WTC11 (cell line): Measurements from ENCODE around the gene ADAMTS8. TPM values are rescaled to one million over a fixed set of nuclear protein-coding genes. Genes with fewer than 3 reads are reported as not detected.
A peak's percentile ranks its signal among the peaks of the same experiment; 100 is the strongest.

Experiments
- ARID4B ChIP-seq: sonication (generic); formaldehyde crosslinking; IDR thresholded peaks from 2 replicates; pipeline ENCODE4 v1.8.0; 2023; ENCODE audit warnings: missing genetic modification reagents, mild to moderate bottlenecking, borderline replicate concordance
- CDX4 ChIP-seq: fragments of 250-450 bp; sonication (Bioruptor Pico); IDR thresholded peaks from 2 replicates; pipeline ENCODE4 v1.9.0; 2021; ENCODE audit warnings: moderate library complexity, mild to moderate bottlenecking, inconsistent platforms, borderline replicate concordance
- CTCF ChIP-seq: fragments of 200-600 bp; IDR thresholded peaks from 2 replicates; pipeline ENCODE4 v1.8.0; 2022; ENCODE audit warnings: antibody characterized with exemption
- ELF4 ChIP-seq: sonication (generic); formaldehyde crosslinking; IDR thresholded peaks from 2 replicates; pipeline ENCODE4 v1.8.1; 2022; ENCODE audit warnings: low read depth, mild to moderate bottlenecking, moderate library complexity, missing genetic modification reagents
- ERG ChIP-seq: fragments of 250-450 bp; sonication (Bioruptor Pico); IDR thresholded peaks from 2 replicates; pipeline ENCODE4 v1.8.0; 2021; ENCODE audit warnings: mild to moderate bottlenecking
- ETV6 ChIP-seq: sonication (generic); formaldehyde crosslinking; IDR thresholded peaks from 2 replicates; pipeline ENCODE4 v1.8.1; 2022; ENCODE audit warnings: mild to moderate bottlenecking, missing genetic modification reagents
- FOXJ3 ChIP-seq: sonication (generic); formaldehyde crosslinking; IDR thresholded peaks from 2 replicates; pipeline ENCODE4 v1.9.0; 2021; ENCODE audit warnings: missing genetic modification reagents, mild to moderate bottlenecking, borderline replicate concordance
- GABPB1 ChIP-seq: sonication (generic); formaldehyde crosslinking; IDR thresholded peaks from 2 replicates; pipeline ENCODE4 v1.8.1; 2023; ENCODE audit warnings: mild to moderate bottlenecking, missing genetic modification reagents
- NFE2L1 ChIP-seq: sonication (generic); formaldehyde crosslinking; IDR thresholded peaks from 2 replicates; pipeline ENCODE4 v1.8.1; 2023; ENCODE audit warnings: missing genetic modification reagents
- PRDM15 ChIP-seq: sonication (generic); formaldehyde crosslinking; IDR thresholded peaks from 2 replicates; pipeline ENCODE4 v1.8.0; 2022; ENCODE audit warnings: missing genetic modification reagents
- PREB ChIP-seq: sonication (generic); formaldehyde crosslinking; IDR thresholded peaks from 2 replicates; pipeline ENCODE4 v1.8.1; 2022; ENCODE audit warnings: mild to moderate bottlenecking, missing genetic modification reagents, moderate library complexity, borderline replicate concordance
- SMAD4 ChIP-seq: sonication (generic); formaldehyde crosslinking; IDR thresholded peaks from 2 replicates; pipeline ENCODE4 v1.8.0; 2022; ENCODE audit warnings: mild to moderate bottlenecking, missing genetic modification reagents
- SOX15 ChIP-seq: fragments of 250-450 bp; sonication (Bioruptor Pico); IDR thresholded peaks from 2 replicates; pipeline ENCODE4 v1.9.0; 2021; ENCODE audit warnings: mild to moderate bottlenecking
- ZNF263 ChIP-seq: sonication (generic); formaldehyde crosslinking; IDR thresholded peaks from 2 replicates; pipeline ENCODE4 v1.8.1; 2022; ENCODE audit warnings: low read depth, mild to moderate bottlenecking, moderate library complexity, missing genetic modification reagents
- ZNF317 ChIP-seq: sonication (generic); formaldehyde crosslinking; IDR thresholded peaks from 2 replicates; pipeline ENCODE4 v1.8.1; 2023; ENCODE audit warnings: low read depth, mild to moderate bottlenecking, moderate library complexity, missing genetic modification reagents, borderline replicate concordance
- ZNF425 ChIP-seq: fragments of 250-450 bp; sonication (Bioruptor Pico); conservative IDR thresholded peaks from 2 replicates; pipeline ENCODE4 v1.9.0; 2021; ENCODE audit warnings: mild to moderate bottlenecking
- ZNF532 ChIP-seq: fragments of 250-450 bp; sonication (Bioruptor Pico); IDR thresholded peaks from 2 replicates; pipeline ENCODE4 v1.9.0; 2021; ENCODE audit warnings: mild to moderate bottlenecking, borderline replicate concordance
- total RNA-seq: library from RNA; stranded (reverse); gene quantifications from 3 replicates; pipeline ENCODE4 v1.2.3, GENCODE V29; 2021

ADAMTS8 gene
- total RNA-seq, 1 experiment from 2014 or later: 9.9 TPM

GRCh38 chr11:130449996-130450769 is 21.8 kb upstream of the ADAMTS8 start (continued):
- TF ChIP-seq CTCF: peak; percentile 82
- TF ChIP-seq PREB (CRISPR knock-in tag): peak; percentile 82; the same call in 1 of the 2 replicates
- TF ChIP-seq ARID4B (CRISPR knock-in tag): peak; percentile 98
- TF ChIP-seq ZNF263 (CRISPR knock-in tag): peak; percentile 71
- TF ChIP-seq SMAD4 (CRISPR knock-in tag): peak; percentile 90
- TF ChIP-seq CDX4 (CRISPR knock-in tag): no peak
- TF ChIP-seq SOX15: no peak
- peak; percentile 75 for TF ChIP-seq ZNF317 (CRISPR knock-in tag)
- TF ChIP-seq GABPB1: no peak
- TF ChIP-seq ELF4 (CRISPR knock-in tag): peak; percentile 70; the same call in 1 of the 2 replicates
- peak; percentile 70 for TF ChIP-seq NFE2L1
- no peak for TF ChIP-seq FOXJ3 (CRISPR knock-in tag)
- TF ChIP-seq PRDM15 (CRISPR knock-in tag): peak; percentile 64; the same call in 1 of the 2 replicates
- TF ChIP-seq ETV6 (CRISPR knock-in tag): peak; percentile 97
- TF ChIP-seq ZNF425 (CRISPR knock-in tag): no peak
- no peak for TF ChIP-seq ERG (CRISPR knock-in tag)
- TF ChIP-seq ZNF532: no peak; the same call in 1 of the 2 replicates
